Heart left ventricle (tissue), 16 donors: ENCODE results near the gene NRARP. TPM values are rescaled to one million over a fixed set of nuclear protein-coding genes. Genes with fewer than 3 reads are reported as not detected.

ENCODE experiments used
- ATAC-seq, 4 donors: fragments of 200-7000 bp; cut with Tn5 transposase; one replicate each; pipeline ENCODE4 v1.9.1; 2020 to 2022; ENCODE audit warnings: moderate library complexity in 4 of 4, mild to moderate bottlenecking in 3 of 4, moderate number of reproducible peaks in 1 of 4
- DNase-seq, 5 donors: peaks; one replicate each; pipeline ENCODE4 v3.0.0-alpha.2; 2020
- H3K27ac ChIP-seq, 12 donors: fragments of 200-600 bp; sonication (generic) in 4 of 12; one replicate each; pipeline versions ENCODE4 v1.5.0 to v1.8.0; 2016 to 2022; ENCODE audit warnings: mild to moderate bottlenecking in 2 of 12
- H3K27me3 ChIP-seq, 9 donors: fragments of 200-600 bp; sonication (generic) in 2 of 9; one replicate each; pipeline versions ENCODE4 v1.5.1 to v1.8.0; 2016 to 2022; ENCODE audit warnings: mild to moderate bottlenecking in 3 of 9
- H3K36me3 ChIP-seq, 9 donors: fragments of 200-600 bp; sonication (generic) in 2 of 9; one replicate each; pipeline versions ENCODE4 v1.5.0 to v1.8.0; 2018 to 2022; ENCODE audit warnings: mild to moderate bottlenecking in 2 of 9
- H3K4me1 ChIP-seq, 12 donors: fragments of 200-600 bp; sonication (generic) in 4 of 12; one replicate each; pipeline versions ENCODE4 v1.5.0 to v1.8.0; 2016 to 2022; ENCODE audit warnings: mild to moderate bottlenecking in 3 of 12
- H3K4me3 ChIP-seq, 12 donors: fragments of 200-600 bp; sonication (generic) in 4 of 12; one replicate each; pipeline versions ENCODE4 v1.5.0 to v1.8.0; 2017 to 2022; ENCODE audit warnings: mild to moderate bottlenecking in 9 of 12, moderate library complexity in 4 of 12
- H3K9me3 ChIP-seq, 12 donors: fragments of 200-600 bp; sonication (generic) in 4 of 12; one replicate each; pipeline versions ENCODE4 v1.5.0 to v1.8.0; 2016 to 2022; ENCODE audit warnings: mild to moderate bottlenecking in 1 of 12
- POLR2A ChIP-seq, 2 donors: fragments of 450-650 bp; IDR thresholded peaks; one replicate each; pipeline ENCODE4 v1.6.1; 2017; ENCODE audit warnings: antibody characterized with exemption in 2 of 2, mild to moderate bottlenecking in 2 of 2, moderate library complexity in 2 of 2
- WGBS, 4 donors: extraction: QIAGEN DNeasy Blood & Tissue Kit in 2 of 4; methylation state at CpG; one replicate each; pipeline versions ENCODE4 v1.1.5 to v1.1.7; 2013 to 2018; 5-methylcytosine and 5-hydroxymethylcytosine counted together
- intact Hi-C, 10 donors: fragments of 100-400 bp; cut with DNase I; formaldehyde crosslinking; loops; one replicate each; pipeline versions ENCODE4 v1.11.1 to v1.14.2; 2022
- polyA plus RNA-seq, 2 donors: library from polyadenylated mRNA; stranded (reverse); fragments of 200-250 nt; gene quantifications; one replicate each; pipeline ENCODE4 v1.2.3, GENCODE V29; 2013
- total RNA-seq, 9 donors: library from RNA; depleted of rRNA in 2 of 9; stranded (reverse); fragments of >200 nt in 2 of 9; fragmentation: NEBNext Ultra II Directional in 3 of 9; extraction: Animal tissue kit (Norgen Biotek cat#: 25700) in 3 of 9; gene quantifications; one replicate each; pipeline versions ENCODE4 v1.1.0 to v1.2.4, GENCODE V29; 2016 to 2023
- TF ChIP-seq, protein P1 (sequence below), 12 donors: fragments of 200-600 bp; sonication (generic) in 4 of 12; IDR thresholded peaks; one replicate each; pipeline versions ENCODE4 v1.5.0 to v1.8.0; 2018 to 2022; ENCODE audit warnings: antibody characterized with exemption in 12 of 12, mild to moderate bottlenecking in 5 of 12
- donor health status: ischemic (EF 13 %, LVEDD 7.1; RV severe dilation, severe dysfunction).
- donor health status: healthy with polysubstance abuse.
- donor health status: DM: no; HTN: yes; CAD: no.
- donor health status: DM: no; HTN: no; CAD: no.
- donor health status: ischemic (EF 25% LVEDD 6.9; RV normal size, moderate dysfunction).
- donor health status: ischemic (EF 25% LVEDD 5.7; RV mildly dilated, moderate dysfunction).
- donor health status: healthy.
- donor health status: DM: yes; HTN: yes; CAD: no.
- donor health status: ischemic (EF 35%, LVEDD 5.7; RV mildly dilated, moderate dysfunction).
- donor health status: nonischemic (EF 11% LVEDD 7.7; RV severe dilation, severe dysfunction).
- donor health status: DM: yes; HTN: yes; CAD: no.
- donor health status: PGD.
- donor health status: ischemic (EF 29% LVEDD 5.4; RV normal size, mild dysfunction).
- donor health status: nonischemic (EF 23%, LVEDD 6.1; RV moderate dilation, normal function).

The NRARP gene
- total and polyA plus RNA-seq, 11 donors: 1.6 to 15.8 (median 9.3) TPM

DNA sequence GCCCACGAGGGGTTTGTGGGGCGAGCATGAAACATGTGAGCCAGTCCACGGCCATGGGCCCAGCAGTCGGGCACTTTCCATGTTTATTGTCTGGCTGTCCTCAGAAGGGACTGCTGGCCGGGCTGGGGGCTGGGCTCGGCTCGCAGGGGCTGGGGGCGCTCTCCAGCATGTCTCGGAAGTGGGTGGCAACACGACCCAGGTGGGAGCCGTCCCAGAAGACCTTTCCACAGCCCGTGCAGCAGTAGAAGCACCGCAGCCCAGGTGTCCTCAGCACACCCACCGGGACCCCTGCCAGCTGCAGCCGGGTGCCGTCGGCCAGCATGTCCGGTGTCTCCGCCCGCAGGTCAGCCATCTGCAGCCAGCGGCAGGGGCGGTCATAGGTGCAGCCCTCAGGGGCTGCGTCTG is 4.8 kb upstream of the NRARP start:
- Histone ChIP-seq H3K4me3 (peak overlapping the region in 8 of 12 donors; percentile 12 to 55 (median 19)), H3K27me3 (peaks cover 0 to 26% (median 0%) of the 10 kb centered on the region in 9 donors), H3K4me1 (peaks cover 12 to 60% (median 44%) of the 10 kb centered on the region in 12 donors), H3K9me3 (no peaks in the 10 kb centered on the region), H3K36me3 (no peaks in the 10 kb centered on the region), H3K27ac (peak overlapping the region in 11 of 12 donors; percentile 65 to 97 (median 89))
- intact Hi-C loops: no loop called here
- TF ChIP-seq, protein P1, sequence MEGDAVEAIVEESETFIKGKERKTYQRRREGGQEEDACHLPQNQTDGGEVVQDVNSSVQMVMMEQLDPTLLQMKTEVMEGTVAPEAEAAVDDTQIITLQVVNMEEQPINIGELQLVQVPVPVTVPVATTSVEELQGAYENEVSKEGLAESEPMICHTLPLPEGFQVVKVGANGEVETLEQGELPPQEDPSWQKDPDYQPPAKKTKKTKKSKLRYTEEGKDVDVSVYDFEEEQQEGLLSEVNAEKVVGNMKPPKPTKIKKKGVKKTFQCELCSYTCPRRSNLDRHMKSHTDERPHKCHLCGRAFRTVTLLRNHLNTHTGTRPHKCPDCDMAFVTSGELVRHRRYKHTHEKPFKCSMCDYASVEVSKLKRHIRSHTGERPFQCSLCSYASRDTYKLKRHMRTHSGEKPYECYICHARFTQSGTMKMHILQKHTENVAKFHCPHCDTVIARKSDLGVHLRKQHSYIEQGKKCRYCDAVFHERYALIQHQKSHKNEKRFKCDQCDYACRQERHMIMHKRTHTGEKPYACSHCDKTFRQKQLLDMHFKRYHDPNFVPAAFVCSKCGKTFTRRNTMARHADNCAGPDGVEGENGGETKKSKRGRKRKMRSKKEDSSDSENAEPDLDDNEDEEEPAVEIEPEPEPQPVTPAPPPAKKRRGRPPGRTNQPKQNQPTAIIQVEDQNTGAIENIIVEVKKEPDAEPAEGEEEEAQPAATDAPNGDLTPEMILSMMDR (IDR thresholded peaks at IDR 0.05): no peak
- TF ChIP-seq POLR2A (IDR thresholded peaks at IDR 0.05): no peak
- DNase-seq (peak in 3 of 5 donors; percentile 29 to 68 (median 42)), ATAC-seq (no peak)
- WGBS, 4 donors: 48 to 63% (median 54%) methylated on average over 5 to 23 of the region's 23 CpGs

DNA sequence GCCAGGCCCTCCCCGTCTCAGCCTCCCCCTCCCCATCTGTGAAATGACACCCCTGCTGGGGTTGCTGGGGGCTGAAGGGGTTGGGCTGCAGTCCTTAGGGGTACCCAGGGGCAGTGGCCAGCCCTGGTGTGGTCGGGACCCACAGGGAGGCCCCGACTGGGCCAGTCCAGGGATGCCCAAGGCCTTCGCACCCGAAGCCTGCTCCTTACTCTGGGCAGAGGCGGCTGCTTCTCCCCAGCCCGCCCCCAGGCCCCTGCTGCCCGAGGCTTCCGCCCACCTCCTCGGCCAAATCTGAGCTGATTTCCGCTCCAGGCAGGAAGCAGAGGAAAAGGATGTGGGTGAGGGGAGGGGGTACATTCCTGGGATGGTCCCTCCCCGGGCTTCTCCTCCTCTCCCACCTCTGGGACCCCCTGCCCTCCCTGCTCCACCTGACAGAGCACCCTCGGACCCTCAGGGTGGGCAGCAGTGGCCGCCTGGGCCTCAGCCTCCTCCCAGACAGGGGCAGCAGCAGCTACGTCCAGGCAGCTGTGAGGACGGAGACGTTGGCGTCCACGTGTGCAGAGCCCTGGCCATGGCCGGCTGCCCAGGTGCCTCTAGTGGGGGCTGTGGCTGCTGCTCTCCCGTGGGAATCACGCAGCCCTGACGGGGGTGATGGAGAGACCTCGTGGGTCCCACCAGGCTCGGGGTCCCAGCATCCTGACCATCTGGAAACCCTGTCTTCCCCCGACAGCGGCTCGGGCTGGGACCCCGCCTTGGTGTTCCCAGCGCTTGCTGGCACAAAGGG is 4.2 kb upstream of the NRARP start:
- no peaks in the 10 kb centered on the region for H3K9me3 ChIP-seq
- WGBS, 4 donors: 36 to 54% (median 41%) methylated on average over 6 to 30 of the region's 30 CpGs
- no peak for TF ChIP-seq POLR2A (IDR thresholded peaks at IDR 0.05)
- TF ChIP-seq, protein P1 (IDR thresholded peaks at IDR 0.05): no peak
- peak in 4 of 5 donors; percentile 40 to 68 (median 60) for DNase-seq
- H3K27ac ChIP-seq: peak overlapping the region; percentile 48 to 97 (median 88)
- H3K27me3 ChIP-seq: peaks cover 0 to 30% (median 0%) of the 10 kb centered on the region in 9 donors
- peak overlapping the region in 10 of 12 donors; percentile 12 to 57 (median 38) for H3K4me3 ChIP-seq
- no peaks in the 10 kb centered on the region for H3K36me3 ChIP-seq
- peak in 2 of 4 donors; percentile 4 to 51 for ATAC-seq
- peaks cover 12 to 61% (median 44%) of the 10 kb centered on the region in 12 donors for H3K4me1 ChIP-seq
- intact Hi-C loops: no loop called here

DNA sequence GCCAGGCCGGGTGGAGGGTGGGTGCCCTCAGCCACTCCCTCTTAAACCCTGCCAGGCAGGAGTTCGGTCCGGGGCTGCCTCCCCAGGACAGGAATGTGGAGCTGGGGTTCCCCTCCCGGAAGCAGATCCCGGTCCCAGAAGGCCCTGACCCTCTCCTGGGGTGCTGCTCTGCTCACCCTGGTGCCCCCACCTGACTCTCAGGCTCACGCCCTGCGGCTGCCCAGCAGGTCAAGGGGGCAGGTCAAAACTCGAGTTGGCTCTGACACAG is 3.7 kb upstream of the NRARP start:
- no peak for DNase-seq
- no peaks in the 10 kb centered on the region for H3K36me3 ChIP-seq
- intact Hi-C loops: no loop called here
- 8 to 48% (median 40%) methylated on average over 2 to 8 of the region's 8 CpGs; no CpG with 5 or more reads in 1 of the 4 donors for WGBS, 4 donors
- no peaks in the 10 kb centered on the region for H3K9me3 ChIP-seq
- ATAC-seq: no peak
- H3K27ac ChIP-seq: peak overlapping the region; percentile 48 to 97 (median 88)
- peaks cover 0 to 34% (median 0%) of the 10 kb centered on the region in 9 donors for H3K27me3 ChIP-seq
- H3K4me3 ChIP-seq: peak overlapping the region in 9 of 12 donors; percentile 18 to 57 (median 39)
- H3K4me1 ChIP-seq: peaks cover 12 to 66% (median 44%) of the 10 kb centered on the region in 12 donors
- no peak for TF ChIP-seq POLR2A (IDR thresholded peaks at IDR 0.05)
- TF ChIP-seq, protein P1 (IDR thresholded peaks at IDR 0.05): peak in 2 of 12 donors; percentile 0 to 3

DNA sequence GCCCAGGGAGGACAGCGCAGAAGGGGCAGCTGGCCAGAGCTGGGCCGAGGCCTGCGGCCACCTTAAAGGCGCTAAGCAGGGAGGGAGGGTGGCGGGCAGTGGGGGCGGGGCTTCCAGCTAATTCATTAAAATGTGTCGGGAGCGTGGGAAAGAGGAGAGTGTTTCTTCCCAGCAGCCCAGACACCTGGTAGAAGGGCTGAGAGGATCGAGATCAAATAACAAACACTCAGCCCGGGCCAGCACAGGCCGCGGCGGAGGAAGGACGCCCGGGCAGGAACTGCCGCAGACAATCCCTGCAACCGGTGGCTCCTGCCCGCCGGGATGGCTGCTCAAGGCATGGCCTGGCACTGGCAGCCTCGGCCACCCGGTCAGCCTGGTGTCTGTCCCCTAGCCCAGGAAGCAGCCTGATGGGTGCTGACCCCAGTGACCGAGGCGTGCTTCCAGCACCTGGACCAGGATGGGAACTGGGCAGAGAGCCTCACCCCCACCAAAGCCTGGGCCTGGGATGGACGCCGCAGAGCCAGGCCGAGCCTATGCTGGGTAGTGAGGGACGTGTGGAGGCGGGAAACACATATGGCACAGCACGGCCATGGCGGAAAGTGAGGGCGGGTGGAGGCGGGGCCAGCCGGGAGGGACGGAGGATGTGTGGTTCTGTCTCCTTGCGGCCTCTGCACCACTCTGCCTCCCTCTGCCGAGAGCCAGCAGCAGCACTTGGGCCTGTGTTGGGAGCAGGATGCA is 3.2 kb upstream of the NRARP start:
- ATAC-seq: peak; percentile 21 to 72 (median 36)
- H3K36me3 ChIP-seq: no peaks in the 10 kb centered on the region
- 35 to 53% (median 50%) methylated on average over 27 to 36 of the region's 36 CpGs for WGBS, 4 donors
- H3K9me3 ChIP-seq: no peaks in the 10 kb centered on the region
- peak in 1 of 2 donors; percentile 25 for TF ChIP-seq POLR2A (IDR thresholded peaks at IDR 0.05)
- TF ChIP-seq, protein P1 (IDR thresholded peaks at IDR 0.05): peak in 4 of 12 donors; percentile 6 to 43 (median 30)
- peak overlapping the region in 9 of 12 donors; percentile 26 to 57 (median 39) for H3K4me3 ChIP-seq
- H3K27ac ChIP-seq: peak overlapping the region; percentile 48 to 97 (median 88)
- peaks cover 12 to 71% (median 44%) of the 10 kb centered on the region in 12 donors for H3K4me1 ChIP-seq
- intact Hi-C loops: no loop called here
- peak; percentile 74 to 85 (median 78) for DNase-seq
- H3K27me3 ChIP-seq: peaks cover 0 to 40% (median 0%) of the 10 kb centered on the region in 9 donors
